Testis (tissue), 3 donors: Measurements from ENCODE around the gene MAPK10. TPM values are rescaled to one million over a fixed set of nuclear protein-coding genes. Genes with fewer than 3 reads are reported as not detected.

Source experiments
- DNase-seq: peaks from one replicate; pipeline ENCODE4 v3.0.0-alpha.2; 2019
- H3K27ac ChIP-seq, 2 donors: fragments of 200-600 bp; sonication (generic); one replicate each; pipeline ENCODE4 v1.5.1; 2019
- H3K27me3 ChIP-seq: fragments of 200-600 bp; sonication (generic); one replicate; pipeline ENCODE4 v1.5.1; 2019
- H3K36me3 ChIP-seq: fragments of 200-600 bp; sonication (generic); one replicate; pipeline ENCODE4 v1.5.1; 2017; ENCODE audit warnings: low read depth; ENCODE audit errors: missing control alignments
- H3K4me1 ChIP-seq: fragments of 200-600 bp; sonication (generic); one replicate; pipeline ENCODE4 v1.5.1; 2019
- H3K4me3 ChIP-seq, 2 donors: fragments of 200-600 bp; sonication (generic); one replicate each; pipeline ENCODE4 v1.5.1; 2017 to 2019
- H3K9me3 ChIP-seq: fragments of 200-600 bp; sonication (generic); one replicate; pipeline ENCODE4 v1.5.1; 2017
- CTCF ChIP-seq, 3 experiments: fragments of 450-650 bp in 2 of 3; fragments of 200-600 bp in 1 of 3; sonication (generic) in 1 of 3; IDR thresholded peaks; one replicate each; pipeline ENCODE4 v1.5.1; 2016 to 2019; ENCODE audit warnings: antibody characterized with exemption in 3 of 3, mild to moderate bottlenecking in 2 of 3, moderate library complexity in 1 of 3
- POLR2A ChIP-seq: fragments of 450-650 bp; IDR thresholded peaks from one replicate; pipeline ENCODE4 v1.6.1; 2017; ENCODE audit warnings: antibody characterized with exemption, mild to moderate bottlenecking, moderate library complexity
- WGBS, 2 donors: methylation state at CpG; one replicate each; pipeline ENCODE4 v1.1.5; 2018; 5-methylcytosine and 5-hydroxymethylcytosine counted together
- intact Hi-C: fragments of 100-400 bp; cut with DNase I; formaldehyde crosslinking; loops from one replicate; pipeline ENCODE4 v1.15.1; 2023; ENCODE audit warnings: low total_unique reads
- polyA plus RNA-seq: library from polyadenylated mRNA; stranded (reverse); fragments of 350-450 nt; fragmentation: Illumina TruSeq; extraction: RNeasy Lipid Tissue Mini Kit (QIAGEN cat#74804); gene quantifications from one replicate; pipeline ENCODE4 v1.2.3, GENCODE V29; 2014; ENCODE audit warnings: low read depth, low replicate concordance; ENCODE audit not compliant: insufficient read depth
- total RNA-seq, 2 donors: library from RNA; depleted of rRNA; stranded (reverse); fragments of >200 nt; gene quantifications; one replicate each; pipeline ENCODE4 v1.2.3, GENCODE V29; 2016

MAPK10 gene
- total and polyA plus RNA-seq, 3 donors from 2014 or later, result 56.1 to 64.6 (median 61.1) TPM

GRCh38 chr4:86381431-86381830 is 21.6 kb upstream of the MAPK10 start:
- TF ChIP-seq CTCF (IDR thresholded peaks at IDR 0.05), result no peak
- no peak for TF ChIP-seq POLR2A
- Histone ChIP-seq H3K4me1 (peaks cover 3% of the 10 kb centered on the region), H3K27ac (no peak overlapping the region), H3K27me3 (no peaks in the 10 kb centered on the region), H3K4me3 (no peak overlapping the region), H3K36me3 (no peaks in the 10 kb centered on the region), H3K9me3 (no peaks in the 10 kb centered on the region)
- intact Hi-C loops, result no loop called here
- WGBS, 2 donors, result 83 to 87% methylated on average over 4 of the region's 4 CpGs
- DNase-seq, result no peak

- H3K4me1 ChIP-seq, result peaks cover 3% of the 10 kb centered on the region
- intact Hi-C loops, result no loop called here
- H3K9me3 ChIP-seq, result no peaks in the 10 kb centered on the region
- no peak overlapping the region for H3K27ac ChIP-seq
- TF ChIP-seq POLR2A (no peak), CTCF (IDR thresholded peaks at IDR 0.05) (no peak)
- no peaks in the 10 kb centered on the region for H3K27me3 ChIP-seq
- no peaks in the 10 kb centered on the region for H3K36me3 ChIP-seq
- no peak overlapping the region for H3K4me3 ChIP-seq
- no peak for DNase-seq
Measured at GRCh38 chr4:86380181-86380724, 20.4 kb upstream of the MAPK10 start.

GRCh38 chr4:86376850-86377249 is 17.0 kb upstream of the MAPK10 start:
- Histone ChIP-seq H3K9me3 (no peaks in the 10 kb centered on the region), H3K36me3 (no peaks in the 10 kb centered on the region), H3K4me3 (no peak overlapping the region), H3K4me1 (peaks cover 3% of the 10 kb centered on the region), H3K27ac (no peak overlapping the region), H3K27me3 (no peaks in the 10 kb centered on the region)
- 88 to 89% methylated on average over 1 of the region's 1 CpG for WGBS, 2 donors
- no peak for DNase-seq
- intact Hi-C loops, result no loop called here
- TF ChIP-seq CTCF (IDR thresholded peaks at IDR 0.05) (no peak), POLR2A (no peak)

- no peak for DNase-seq
- no peaks in the 10 kb centered on the region for H3K27me3 ChIP-seq
- no peaks in the 10 kb centered on the region for H3K36me3 ChIP-seq
- no peak overlapping the region for H3K4me3 ChIP-seq
- H3K4me1 ChIP-seq, result peaks cover 2% of the 10 kb centered on the region
- TF ChIP-seq CTCF (IDR thresholded peaks at IDR 0.05), result no peak
- TF ChIP-seq POLR2A, result no peak
- no peaks in the 10 kb centered on the region for H3K9me3 ChIP-seq
- 45 to 50% methylated on average over 4 of the region's 4 CpGs for WGBS, 2 donors
- H3K27ac ChIP-seq, result peak overlapping the region in 1 of 2 donors; percentile 15
- intact Hi-C loops, result no loop called here
Measured at GRCh38 chr4:86368433-86368832, 8.6 kb upstream of the MAPK10 start.

- no peaks in the 10 kb centered on the region for H3K36me3 ChIP-seq
- no peak for DNase-seq
- H3K4me1 ChIP-seq, result peaks cover 2% of the 10 kb centered on the region
- WGBS, 2 donors, result 27 to 30% methylated on average over 1 of the region's 1 CpG
- no peaks in the 10 kb centered on the region for H3K9me3 ChIP-seq
- no peak overlapping the region for H3K4me3 ChIP-seq
- no peaks in the 10 kb centered on the region for H3K27me3 ChIP-seq
- no peak for TF ChIP-seq CTCF (IDR thresholded peaks at IDR 0.05)
- TF ChIP-seq POLR2A, result no peak
- no peak overlapping the region for H3K27ac ChIP-seq
- intact Hi-C loops, result no loop called here
Measured at GRCh38 chr4:86367577-86367976, 7.7 kb upstream of the MAPK10 start.
